Thymus (tissue), 11 donors: ENCODE data around the gene STON2. TPM values are rescaled to one million over a fixed set of nuclear protein-coding genes. Genes with fewer than 3 reads are reported as not detected.

ENCODE experiments used
- DNase-seq, 9 donors: peaks; one replicate each; pipeline ENCODE4 v3.0.0-alpha.2; 2013; ENCODE audit warnings: low spot score in 9 of 9, low read depth in 6 of 9, missing footprints in 1 of 9
- H3K27ac ChIP-seq, 2 donors: one replicate each; pipeline ENCODE4 v1.5.1; 2013; ENCODE audit warnings: control low read depth in 1 of 2, low read depth in 1 of 2, low read length in 1 of 2, mild to moderate bottlenecking in 1 of 2, moderate library complexity in 1 of 2
- H3K27me3 ChIP-seq, 2 donors: one replicate each; pipeline ENCODE4 v1.5.1; 2013; ENCODE audit warnings: low read length in 1 of 2; ENCODE audit not compliant: control insufficient read depth in 2 of 2, insufficient read depth in 1 of 2
- H3K36me3 ChIP-seq, 2 donors: one replicate each; pipeline ENCODE4 v1.5.1; 2013; ENCODE audit warnings: low read length in 1 of 2, mild to moderate bottlenecking in 1 of 2, moderate library complexity in 1 of 2; ENCODE audit not compliant: control insufficient read depth in 2 of 2, insufficient read depth in 2 of 2
- H3K4me1 ChIP-seq, 2 donors: one replicate each; pipeline ENCODE4 v1.5.1; 2013; ENCODE audit warnings: low read length in 2 of 2; ENCODE audit not compliant: control insufficient read depth in 2 of 2, insufficient read depth in 2 of 2
- H3K4me3 ChIP-seq, 2 donors: one replicate each; pipeline ENCODE4 v1.5.1; 2013; ENCODE audit warnings: low read length in 2 of 2, control low read depth in 1 of 2, mild to moderate bottlenecking in 1 of 2
- H3K9me3 ChIP-seq, 2 donors: one replicate each; pipeline ENCODE4 v1.5.1; 2013; ENCODE audit warnings: low read length in 1 of 2, mild to moderate bottlenecking in 1 of 2; ENCODE audit not compliant: control insufficient read depth in 2 of 2, insufficient read depth in 1 of 2
- WGBS: extraction: QIAGEN DNeasy Blood & Tissue Kit; methylation state at CpG from one replicate; pipeline ENCODE4 v1.1.7; 2013; 5-methylcytosine and 5-hydroxymethylcytosine counted together
- polyA plus RNA-seq: library from polyadenylated mRNA; stranded (reverse); fragments of 200-250 nt; gene quantifications from one replicate; pipeline ENCODE4 v1.2.3, GENCODE V29; 2013
- total RNA-seq: library from RNA; stranded (reverse); fragments of 120-200 nt; gene quantifications from one replicate; pipeline ENCODE4 v1.2.4, GENCODE V29; 2013
- donor health status: healthy.

The STON2 gene
- total and polyA plus RNA-seq, 2 donors: 5.4 to 6.1 TPM

GRCh38 chr14:81273961-81274575 lies 126.1 kb downstream of the STON2 start:
- Histone ChIP-seq H3K4me1 (peaks cover 0 to 3% of the 10 kb centered on the region in 2 donors), H3K36me3 (no peaks in the 10 kb centered on the region), H3K4me3 (no peak overlapping the region), H3K9me3 (no peaks in the 10 kb centered on the region), H3K27me3 (no peaks in the 10 kb centered on the region), H3K27ac (no peak overlapping the region)
- no peak for DNase-seq
- WGBS: 94% methylated on average over 3 of the region's 3 CpGs

GRCh38 chr14:81273521-81273920 lies 126.6 kb downstream of the STON2 start:
- WGBS: 98% methylated on average over 9 of the region's 9 CpGs
- Histone ChIP-seq H3K4me3 (no peak overlapping the region), H3K36me3 (no peaks in the 10 kb centered on the region), H3K4me1 (peaks cover 1 to 9% of the 10 kb centered on the region in 2 donors), H3K27me3 (no peaks in the 10 kb centered on the region), H3K9me3 (no peaks in the 10 kb centered on the region), H3K27ac (no peak overlapping the region)
- no peak for DNase-seq

- H3K4me3 ChIP-seq: no peak overlapping the region
- H3K27ac ChIP-seq: no peak overlapping the region
- H3K27me3 ChIP-seq: no peaks in the 10 kb centered on the region
- DNase-seq: no peak
- H3K4me1 ChIP-seq: peaks cover 9 to 19% of the 10 kb centered on the region in 2 donors
- no peaks in the 10 kb centered on the region for H3K9me3 ChIP-seq
- WGBS: 96% methylated on average over 2 of the region's 2 CpGs
- no peaks in the 10 kb centered on the region for H3K36me3 ChIP-seq
These were observed 127.8 kb downstream of the STON2 start for GRCh38 chr14:81272317-81272716.

GRCh38 chr14:81269979-81270375 lies 130.1 kb downstream of the STON2 start:
- H3K4me3 ChIP-seq: no peak overlapping the region
- 99% methylated on average over 3 of the region's 3 CpGs for WGBS
- H3K4me1 ChIP-seq: peaks cover 13 to 25% of the 10 kb centered on the region in 2 donors
- H3K9me3 ChIP-seq: no peaks in the 10 kb centered on the region
- no peak overlapping the region for H3K27ac ChIP-seq
- no peaks in the 10 kb centered on the region for H3K36me3 ChIP-seq
- no peak for DNase-seq
- no peaks in the 10 kb centered on the region for H3K27me3 ChIP-seq

- 60% methylated on average over 7 of the region's 7 CpGs for whole genome bisulfite sequencing
- DNase-seq: peak in 8 of 9 donors; percentile 25 to 72 (median 40)
- no peak overlapping the region for H3K4me3 ChIP-seq
- H3K27me3 ChIP-seq: no peaks in the 10 kb centered on the region
- H3K9me3 ChIP-seq: no peaks in the 10 kb centered on the region
- no peak overlapping the region for H3K27ac ChIP-seq
- H3K36me3 ChIP-seq: no peaks in the 10 kb centered on the region
- H3K4me1 ChIP-seq: peaks cover 13 to 25% of the 10 kb centered on the region in 2 donors
These were observed 130.8 kb downstream of the STON2 start for GRCh38 chr14:81269100-81269978.

GRCh38 chr14:81268016-81268416 lies 132.1 kb downstream of the STON2 start:
- H3K27ac ChIP-seq: peak overlapping the region in 1 of 2 donors; percentile 44
- H3K4me3 ChIP-seq: no peak overlapping the region
- peaks cover 13 to 25% of the 10 kb centered on the region in 2 donors for H3K4me1 ChIP-seq
- no peaks in the 10 kb centered on the region for H3K9me3 ChIP-seq
- DNase-seq: peak; percentile 18 to 79 (median 45)
- H3K27me3 ChIP-seq: no peaks in the 10 kb centered on the region
- H3K36me3 ChIP-seq: no peaks in the 10 kb centered on the region
- 13% methylated on average over 3 of the region's 3 CpGs for WGBS

GRCh38 chr14:81265636-81266169 lies 134.4 kb downstream of the STON2 start:
- H3K9me3 ChIP-seq: no peaks in the 10 kb centered on the region
- H3K4me1 ChIP-seq: peaks cover 13 to 25% of the 10 kb centered on the region in 2 donors
- no peaks in the 10 kb centered on the region for H3K36me3 ChIP-seq
- DNase-seq: peak in 6 of 9 donors; percentile 10 to 54 (median 24)
- H3K27me3 ChIP-seq: no peaks in the 10 kb centered on the region
- no peak overlapping the region for H3K4me3 ChIP-seq
- peak overlapping the region in 1 of 2 donors; percentile 2 for H3K27ac ChIP-seq
- WGBS: 15% methylated on average over 3 of the region's 3 CpGs

GRCh38 chr14:81264671-81265070 lies 135.5 kb downstream of the STON2 start:
- peaks cover 13 to 25% of the 10 kb centered on the region in 2 donors for H3K4me1 ChIP-seq
- no peaks in the 10 kb centered on the region for H3K9me3 ChIP-seq
- no peak overlapping the region for H3K27ac ChIP-seq
- no peak for DNase-seq
- 92% methylated on average over 1 of the region's 1 CpG for WGBS
- no peaks in the 10 kb centered on the region for H3K36me3 ChIP-seq
- H3K27me3 ChIP-seq: no peaks in the 10 kb centered on the region
- no peak overlapping the region for H3K4me3 ChIP-seq
